Inflammatory macrophage treated with lipopolysaccharide for 1 hour (primary cell): ENCODE measurements around the gene SNX24.
"Not testable (repeated sequence)": the region's sequence is repeated elsewhere in the genome, so short reads cannot be mapped to it uniquely, and the experiment has no call there.

ENCODE experiments used
- DNase-seq, 2 donors: peaks; one replicate each; pipeline ENCODE4 v3.0.0-alpha.2; 2020 to 2022

Gene SNX24

DNA sequence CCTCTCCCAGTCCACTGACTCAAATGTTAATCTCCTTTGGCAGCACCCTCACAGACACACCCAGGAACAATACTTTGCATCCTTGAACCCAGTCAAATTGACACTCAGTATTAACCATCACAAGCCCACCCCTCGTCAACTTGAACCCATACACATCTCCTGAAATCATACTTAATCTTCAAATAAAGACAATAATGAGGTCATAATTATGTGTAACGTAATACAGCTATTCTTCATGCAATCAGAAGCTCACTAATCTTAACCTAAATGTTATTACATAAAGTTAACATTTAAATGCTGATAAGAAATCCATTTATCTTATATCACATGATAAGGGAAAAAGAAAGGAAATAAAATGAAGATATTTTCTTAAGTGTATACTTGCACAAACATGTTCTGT is 125.9 kb downstream of the SNX24 start:
- no peak for DNase-seq

DNA sequence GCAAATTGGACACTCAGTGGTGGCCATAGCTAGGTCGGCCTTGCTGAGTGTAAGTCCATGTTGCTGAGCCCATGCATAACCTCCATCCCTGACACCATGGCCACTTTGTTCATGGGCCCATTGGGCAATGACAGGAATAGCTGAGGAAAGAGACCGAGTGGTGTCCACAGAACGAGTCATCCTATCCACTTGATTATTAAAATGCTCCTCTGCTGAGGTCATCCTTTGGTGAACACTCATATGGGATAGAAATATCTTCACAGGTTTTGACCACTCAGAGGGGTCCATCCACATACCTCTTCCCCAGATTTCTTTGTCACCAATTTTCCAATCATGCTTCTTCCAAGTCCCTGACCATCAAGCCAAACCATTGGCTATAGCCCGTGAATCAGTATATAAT is 127.5 kb downstream of the SNX24 start:
- no peak for DNase-seq

DNA sequence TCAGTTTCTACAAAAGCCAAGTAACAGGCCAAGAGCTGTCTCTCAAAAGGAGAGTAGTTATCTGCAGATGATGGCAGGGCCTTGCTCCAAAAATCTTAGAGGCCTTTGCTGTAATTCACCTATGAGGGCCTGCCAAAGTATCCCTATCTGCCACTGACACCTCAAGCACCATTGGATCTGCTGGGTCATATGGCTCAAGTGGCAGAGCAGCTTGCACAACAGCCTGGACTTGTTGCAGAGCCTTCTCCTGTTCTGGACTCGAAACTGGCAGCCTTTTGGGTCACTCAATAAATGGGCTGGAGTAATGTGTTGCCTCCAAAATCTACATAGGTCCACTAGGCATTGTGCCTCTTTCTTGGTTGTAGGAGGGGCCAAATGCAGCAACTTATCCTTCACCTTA is 128.3 kb downstream of the SNX24 start:
- DNase-seq = not testable (repeated sequence)

DNA sequence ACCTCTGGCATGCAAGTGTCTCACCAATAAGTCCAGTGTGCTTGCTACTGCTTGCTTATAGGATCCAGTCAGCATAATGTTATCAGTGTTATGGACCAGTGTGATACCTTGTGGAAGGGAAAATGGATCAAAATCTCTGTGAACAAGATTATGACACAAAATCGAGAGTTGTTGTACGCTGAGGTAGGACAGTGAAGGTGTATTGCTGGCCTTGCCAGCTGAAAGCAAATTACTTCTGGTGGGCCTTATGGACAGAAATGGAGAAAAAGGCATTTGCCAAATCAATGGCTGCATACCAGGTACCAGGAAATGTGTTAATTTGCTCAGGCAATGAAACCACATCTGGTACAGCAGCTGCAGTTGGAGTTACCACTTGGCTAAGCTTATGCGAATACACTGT is 128.8 kb downstream of the SNX24 start:
- DNase-seq = not testable (repeated sequence)

DNA sequence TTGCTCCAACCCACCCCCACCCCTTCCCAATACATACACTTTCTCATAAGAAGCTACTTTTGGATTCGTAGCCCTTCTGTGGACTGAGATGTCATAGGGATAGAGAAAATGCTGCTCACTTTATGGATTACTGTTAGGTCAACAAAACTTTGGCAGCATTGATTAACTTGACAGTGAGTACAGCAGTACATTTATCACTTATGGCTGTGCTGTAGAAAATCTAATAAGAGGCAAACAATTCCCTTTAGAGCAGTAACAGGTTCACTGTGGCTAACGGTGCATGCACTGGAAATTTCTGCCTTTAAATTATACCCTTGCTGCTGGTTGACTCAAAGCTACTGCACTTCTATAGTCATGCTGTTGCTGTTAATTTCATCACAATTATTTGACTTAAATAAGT is 131.9 kb downstream of the SNX24 start:
- DNase-seq = no peak

DNA sequence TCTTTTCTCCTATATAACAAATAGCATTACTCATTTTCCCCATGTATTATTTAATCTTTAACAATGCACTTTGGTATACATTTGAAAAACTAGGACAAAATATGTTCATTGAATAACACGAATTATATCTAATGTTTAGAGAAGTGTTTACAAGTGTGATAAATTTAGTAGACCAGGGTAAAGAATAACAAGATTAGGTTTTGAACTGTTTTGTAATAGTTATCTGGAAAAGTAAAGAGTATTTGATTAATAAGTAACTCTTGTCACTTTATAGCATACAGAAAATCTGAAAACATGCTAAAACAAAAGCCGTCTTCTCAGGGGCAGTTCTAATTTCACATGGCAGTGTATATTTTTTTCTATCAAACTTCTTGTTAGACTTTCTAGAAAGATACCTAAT is 132.7 kb downstream of the SNX24 start:
- no peak for DNase-seq

DNA sequence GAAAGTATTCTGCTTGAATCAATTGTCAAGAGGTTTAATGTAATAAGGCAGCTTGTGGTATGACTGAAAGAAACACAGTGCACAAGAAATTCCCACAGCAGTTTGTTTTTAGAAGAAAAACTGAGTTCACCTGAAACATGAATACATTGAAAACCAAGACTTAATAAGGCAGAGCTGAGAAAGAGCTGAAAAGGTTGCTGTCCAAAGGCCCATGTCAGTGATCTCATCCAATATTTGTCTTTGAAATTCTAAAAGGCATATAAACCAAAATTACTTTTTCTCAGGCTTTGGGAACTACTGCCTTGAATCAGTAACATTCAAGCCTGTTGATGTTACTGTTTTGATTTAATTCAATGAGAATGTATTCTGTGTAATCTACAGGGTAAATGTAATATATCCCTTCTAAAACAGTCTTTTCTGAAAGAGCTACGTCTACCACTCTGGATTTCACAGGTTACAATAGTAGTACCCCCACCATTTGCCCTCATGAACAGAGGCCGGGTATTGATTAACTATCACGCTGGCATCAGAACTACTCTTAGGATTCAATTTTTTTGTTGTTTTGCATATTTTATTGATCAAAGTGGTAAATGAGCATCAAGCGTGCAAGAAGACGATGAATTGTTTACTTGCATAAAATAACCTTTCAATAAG is 133.4 kb downstream of the SNX24 start:
- DNase-seq = no peak

DNA sequence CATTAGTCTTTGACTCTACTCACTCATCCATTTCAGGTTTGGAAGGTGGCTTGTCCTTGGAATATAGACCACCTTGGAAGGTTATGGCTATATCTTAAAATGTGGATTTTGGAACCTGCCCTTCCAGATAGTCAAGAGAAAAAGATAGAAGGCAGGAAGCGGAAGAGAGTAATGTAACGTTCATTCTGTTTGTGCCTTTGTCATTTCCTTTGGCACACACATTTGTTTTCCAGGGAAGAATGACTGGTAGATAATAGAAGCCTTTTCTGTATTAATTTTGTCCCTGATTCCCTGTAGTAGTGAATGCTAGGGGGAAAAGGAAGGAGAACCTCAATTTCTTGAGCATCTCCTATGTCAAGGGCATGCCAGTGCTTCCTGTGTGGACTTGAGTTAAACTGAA is 136.4 kb downstream of the SNX24 start:
- DNase-seq = no peak

DNA sequence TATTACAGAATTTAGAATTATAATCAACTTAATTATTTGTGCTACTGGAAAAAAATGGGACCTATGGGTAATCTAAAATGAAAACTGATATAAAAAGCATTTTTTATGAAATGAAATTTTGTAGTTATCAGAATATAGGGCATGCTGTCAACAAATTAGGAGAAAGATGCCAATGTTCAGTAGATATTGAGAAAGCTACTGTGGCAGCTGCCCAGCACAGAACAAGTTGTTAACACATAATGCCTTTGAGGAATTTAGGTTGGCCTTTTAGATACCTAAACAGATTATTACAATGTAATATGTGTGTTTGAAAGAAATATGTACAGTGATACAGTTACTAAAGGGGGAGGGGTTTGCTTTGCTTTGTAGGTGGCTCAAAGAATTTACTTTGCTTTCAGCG is 137.0 kb downstream of the SNX24 start:
- DNase-seq = no peak

DNA sequence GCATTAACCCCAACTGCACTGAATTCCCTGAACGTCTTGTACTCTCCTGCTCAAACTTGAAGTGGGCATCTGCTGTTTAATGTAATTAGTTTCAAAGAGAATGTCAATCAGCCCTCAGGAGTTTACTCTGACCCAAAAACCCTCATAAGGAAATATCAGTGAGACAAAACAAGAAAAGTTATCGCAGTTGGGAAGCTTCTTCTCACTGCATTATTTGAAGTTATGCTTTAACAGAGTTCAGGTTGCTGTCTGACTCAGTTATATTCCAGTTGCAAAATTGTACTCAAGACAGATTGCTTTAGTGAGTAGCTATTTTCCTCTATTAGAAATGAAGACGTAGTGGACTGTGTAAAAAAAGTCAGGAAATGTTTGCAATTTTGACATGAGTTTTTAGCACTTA is 139.0 kb downstream of the SNX24 start:
- no peak for DNase-seq

DNA sequence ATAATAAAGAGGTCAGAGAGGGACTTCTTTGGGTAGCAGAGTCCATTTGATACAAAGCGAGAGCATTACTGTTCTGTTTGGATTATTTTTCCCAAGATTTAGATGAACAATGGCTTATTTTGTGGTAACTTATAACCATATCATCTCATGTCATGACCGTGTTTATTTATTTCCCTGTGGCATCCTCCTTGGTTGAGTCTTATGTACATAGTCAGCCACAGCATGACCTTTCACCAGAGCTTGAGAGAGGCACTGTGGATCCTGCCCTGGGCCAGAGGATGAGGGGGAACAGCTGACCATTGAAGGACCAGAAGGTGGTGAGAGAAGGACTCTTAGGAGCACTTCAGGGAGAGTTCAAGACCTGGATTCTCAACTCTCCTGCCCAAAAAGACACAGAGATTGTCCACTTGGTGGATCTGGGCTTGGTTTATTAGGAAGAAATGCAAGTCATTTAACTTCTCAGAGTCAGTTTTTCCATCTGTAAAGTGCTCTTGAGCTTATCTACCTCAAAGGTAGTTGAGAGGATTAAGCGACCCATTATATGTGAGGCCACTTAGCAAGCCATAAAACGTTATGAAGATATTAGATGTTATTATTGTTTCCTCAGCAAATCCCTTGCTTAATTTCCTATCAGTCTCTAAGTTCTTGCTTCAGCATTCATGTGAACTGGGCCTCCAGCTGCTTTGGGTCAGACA is 139.7 kb downstream of the SNX24 start:
- DNase-seq = no peak

DNA sequence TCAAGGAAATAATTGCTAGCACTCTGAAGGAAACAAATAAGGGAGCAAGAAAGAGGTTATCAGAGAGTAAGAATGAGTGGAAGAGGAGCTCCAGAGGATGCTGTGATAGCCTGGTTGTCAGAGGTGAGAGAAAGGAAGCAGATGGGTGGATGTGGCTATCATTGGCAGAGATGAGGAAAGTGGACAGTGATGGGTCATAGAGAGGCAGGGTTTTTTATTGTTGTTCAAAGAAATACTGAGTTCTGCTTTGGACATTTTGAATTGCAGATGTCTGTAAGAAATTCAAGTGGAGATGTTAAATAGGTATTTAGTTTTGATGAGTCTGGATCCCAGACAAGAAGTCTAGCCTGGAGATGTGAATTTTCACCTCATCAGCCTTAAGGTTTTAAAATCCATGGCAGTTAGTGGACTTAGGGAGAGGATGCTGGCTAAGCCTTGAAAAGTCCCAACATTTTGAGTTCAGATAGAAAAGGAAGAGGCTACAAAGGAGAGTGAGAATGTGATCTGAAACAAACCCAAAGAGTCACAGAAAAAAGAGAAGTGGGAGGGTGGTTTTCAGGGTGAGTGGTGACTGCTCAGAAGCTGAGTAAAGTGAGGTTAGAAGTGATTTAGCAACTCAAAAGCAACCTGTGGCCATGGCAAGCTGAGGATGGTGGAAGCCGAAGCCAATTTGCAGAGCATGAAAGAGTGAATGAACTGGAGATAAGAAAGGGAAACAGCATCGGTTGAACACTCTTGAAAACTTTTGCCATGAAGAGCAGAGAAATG is 140.7 kb downstream of the SNX24 start:
- DNase-seq = no peak

DNA sequence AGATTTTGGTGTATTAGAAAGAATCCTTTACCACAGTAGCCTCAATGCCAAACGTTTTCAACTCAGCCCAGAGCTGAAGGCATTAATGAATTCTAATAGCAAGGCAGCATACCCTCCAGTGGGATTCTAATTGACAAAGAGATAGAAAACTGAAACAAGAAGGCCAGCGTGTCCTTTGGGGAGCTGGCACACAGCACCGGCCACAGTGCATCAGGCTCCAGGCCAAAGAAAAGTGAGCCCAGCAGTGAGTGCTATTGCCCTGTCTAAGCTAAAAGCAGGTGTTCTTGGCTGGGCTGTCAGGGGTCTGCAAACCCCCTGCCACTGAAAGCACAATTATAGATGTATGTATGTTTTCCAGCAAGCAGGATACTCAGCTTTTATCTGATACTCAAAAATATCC is 150.7 kb downstream of the SNX24 start:
- DNase-seq = no peak

DNA sequence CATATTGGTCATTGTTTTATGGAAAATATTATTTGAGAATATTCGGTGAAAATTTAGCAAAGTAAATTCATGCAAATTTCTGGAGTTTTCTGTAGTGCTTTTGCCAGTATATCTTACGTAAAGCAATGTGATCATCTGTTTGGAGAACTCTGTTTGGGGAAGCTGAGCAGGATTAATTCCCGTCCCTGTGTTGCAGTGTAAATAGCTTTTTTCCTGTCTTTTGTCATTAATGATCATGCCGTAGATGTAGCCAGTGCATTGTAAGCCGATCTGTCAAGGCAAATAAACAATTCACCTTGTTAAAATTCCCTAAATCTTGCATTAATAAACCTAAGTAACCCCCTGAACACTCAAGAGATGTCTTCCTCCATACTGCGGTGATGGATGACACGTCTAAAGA is 151.9 kb downstream of the SNX24 start:
- peak in 1 of 2 donors; percentile 16 for DNase-seq

DNA sequence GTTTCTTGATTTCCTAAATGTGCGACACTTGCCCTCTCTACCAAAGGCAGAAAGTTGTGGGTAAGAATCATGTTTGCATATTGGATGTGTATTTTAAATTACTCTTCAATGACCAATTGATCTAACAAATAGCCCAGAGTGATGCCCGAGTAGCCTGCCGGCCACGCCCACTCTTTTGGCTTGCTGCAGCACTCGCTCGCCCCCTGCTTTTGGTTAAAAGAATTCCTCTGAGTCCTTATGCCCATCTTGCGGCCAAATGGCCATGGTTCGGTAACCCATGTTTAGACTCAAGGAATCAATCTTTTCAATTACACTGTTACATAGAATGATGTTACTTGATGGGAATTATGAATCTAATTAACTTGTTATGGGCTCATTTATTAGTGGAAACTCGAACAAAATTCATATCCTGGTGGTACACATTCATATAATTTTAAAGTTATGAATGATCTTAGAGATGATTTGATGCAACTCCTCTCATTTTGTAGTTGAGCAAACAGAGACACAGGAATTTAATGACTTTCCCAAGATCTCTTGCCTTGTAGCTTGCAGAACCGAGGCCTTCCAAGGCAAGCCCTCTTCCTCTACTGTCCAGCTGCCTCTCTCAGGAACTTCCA is 154.6 kb downstream of the SNX24 start:
- DNase-seq = peak; percentile 36 to 44

DNA sequence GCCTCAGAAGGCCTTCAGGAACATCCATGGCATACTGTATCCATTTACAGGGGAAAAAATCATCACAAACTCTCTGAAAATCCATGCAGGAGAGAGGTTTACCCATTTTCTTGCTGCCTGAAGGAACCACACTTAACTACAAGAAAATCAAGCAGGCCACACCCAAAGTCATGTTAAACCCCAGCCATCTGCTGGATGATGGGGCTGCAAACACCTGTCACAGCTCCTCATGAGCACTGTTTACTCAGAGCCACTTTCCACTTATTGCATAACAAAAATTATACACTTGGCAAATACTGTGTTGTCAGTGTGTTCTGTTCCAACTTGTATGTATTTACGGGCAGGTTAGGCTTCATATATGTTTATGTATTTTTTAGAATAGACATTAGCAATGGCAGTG is 155.3 kb downstream of the SNX24 start:
- no peak for DNase-seq

DNA sequence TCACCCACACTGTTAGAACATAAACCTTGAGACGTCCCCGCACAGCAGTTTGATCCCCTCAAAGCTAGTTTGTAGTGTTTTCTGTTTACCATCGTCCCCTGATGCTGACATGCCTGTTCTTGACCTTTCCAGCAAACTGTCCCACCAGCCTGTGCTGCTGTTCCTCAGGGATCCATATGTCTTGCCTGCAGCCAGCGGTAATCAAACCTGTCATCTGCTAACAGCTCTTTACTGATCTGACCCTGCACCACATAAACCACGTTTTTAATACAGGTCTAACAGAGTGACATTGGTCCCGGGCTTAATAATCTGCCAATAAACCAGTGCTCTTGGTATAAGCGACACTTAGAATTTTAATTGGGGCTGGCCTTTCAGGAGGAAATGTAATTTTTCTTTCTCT is 156.4 kb downstream of the SNX24 start:
- no peak for DNase-seq

DNA sequence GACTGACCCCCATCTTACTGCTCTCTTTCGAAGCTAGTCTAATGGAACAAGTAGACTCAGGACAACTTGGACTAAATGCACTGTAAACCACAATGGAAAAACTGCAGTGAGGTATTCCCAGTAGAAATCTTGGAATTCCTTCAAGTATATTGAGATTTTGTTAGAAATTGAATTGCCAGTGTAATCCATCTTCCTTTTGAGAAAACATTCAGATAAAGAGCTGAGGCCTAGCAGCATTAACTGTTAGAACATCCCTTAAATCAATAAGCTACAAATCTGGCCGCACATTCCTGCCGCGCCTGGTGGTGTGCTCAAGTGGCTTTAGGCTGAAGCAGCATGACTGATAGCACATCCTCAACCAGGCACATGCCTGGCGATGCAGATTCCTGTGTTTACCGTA is 161.8 kb downstream of the SNX24 start:
- no peak for DNase-seq

DNA sequence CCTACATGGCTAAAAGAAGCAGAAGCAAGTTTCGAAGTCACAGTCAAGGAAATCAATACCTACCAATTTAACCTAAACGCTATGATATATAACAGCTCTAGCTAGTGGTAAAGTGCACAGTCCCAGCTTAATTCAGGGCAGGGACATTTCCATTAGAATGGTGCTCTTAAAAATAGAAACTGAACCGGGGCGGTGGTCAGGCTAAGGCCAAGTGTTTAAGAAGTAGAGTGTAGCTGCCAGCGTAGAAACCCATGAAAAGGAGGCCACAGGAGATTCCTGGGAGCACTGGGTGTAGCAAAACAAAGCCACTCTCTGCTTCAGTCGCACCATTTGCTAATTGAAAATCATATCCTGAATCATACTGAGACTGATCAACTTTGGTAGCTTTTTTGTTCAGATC is 162.3 kb downstream of the SNX24 start:
- DNase-seq = no peak

DNA sequence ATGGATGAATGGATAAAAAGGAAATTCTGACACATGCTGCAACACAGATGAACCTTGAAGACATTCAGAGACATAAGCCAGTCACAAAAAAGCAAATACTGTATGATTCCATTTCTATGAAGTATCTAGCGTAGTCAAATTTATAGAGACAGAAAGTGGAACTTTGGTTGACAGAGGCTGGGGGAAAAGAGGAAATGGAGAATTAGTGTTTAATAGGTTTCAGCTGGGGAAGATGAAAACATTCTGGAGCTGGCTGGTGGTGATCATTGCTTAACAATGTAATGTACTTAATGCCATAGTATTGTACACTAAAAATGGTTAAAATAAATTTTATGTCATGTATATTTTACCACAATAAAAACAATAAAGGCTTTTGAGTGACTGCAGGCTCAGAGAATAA is 166.9 kb downstream of the SNX24 start:
- no peak for DNase-seq

DNA sequence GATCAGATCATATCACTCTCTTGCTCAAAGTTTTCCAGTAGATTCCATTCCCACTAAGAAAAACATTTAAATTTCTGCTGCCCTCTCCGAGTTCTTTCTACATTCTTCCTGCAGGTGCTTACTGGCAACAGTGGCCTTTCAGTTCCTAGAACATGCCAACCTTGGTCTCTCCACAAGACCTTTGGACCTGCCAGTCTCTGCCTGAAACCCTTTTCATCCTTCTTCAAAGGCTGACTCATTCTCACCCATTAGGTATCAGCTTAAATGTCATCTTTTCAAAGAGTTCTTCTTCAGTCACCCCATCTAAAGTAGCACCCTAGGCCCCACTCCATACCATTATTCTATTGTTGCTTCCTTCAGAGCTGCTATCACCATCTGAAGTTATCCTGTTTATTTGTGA is 169.3 kb downstream of the SNX24 start:
- DNase-seq = no peak

DNA sequence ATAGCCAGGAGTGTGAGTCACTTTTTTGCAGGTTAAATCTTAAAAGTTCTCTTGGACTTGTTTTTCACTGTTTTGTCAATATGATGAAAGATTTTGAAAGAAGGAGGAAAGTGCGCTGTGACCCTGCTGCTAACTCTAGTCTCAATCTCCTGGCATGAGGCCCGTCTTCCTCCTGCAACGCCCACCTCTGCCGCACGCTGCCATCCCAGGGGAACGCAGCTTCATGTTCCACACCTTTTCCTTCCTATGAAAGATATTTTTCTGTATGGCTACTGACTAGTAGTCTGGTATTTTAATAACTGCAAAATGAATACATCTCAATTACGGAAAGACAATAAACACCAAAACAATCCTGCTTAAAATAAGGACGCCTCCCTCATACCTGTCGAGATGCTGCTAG is 182.8 kb downstream of the SNX24 start:
- DNase-seq = no peak

DNA sequence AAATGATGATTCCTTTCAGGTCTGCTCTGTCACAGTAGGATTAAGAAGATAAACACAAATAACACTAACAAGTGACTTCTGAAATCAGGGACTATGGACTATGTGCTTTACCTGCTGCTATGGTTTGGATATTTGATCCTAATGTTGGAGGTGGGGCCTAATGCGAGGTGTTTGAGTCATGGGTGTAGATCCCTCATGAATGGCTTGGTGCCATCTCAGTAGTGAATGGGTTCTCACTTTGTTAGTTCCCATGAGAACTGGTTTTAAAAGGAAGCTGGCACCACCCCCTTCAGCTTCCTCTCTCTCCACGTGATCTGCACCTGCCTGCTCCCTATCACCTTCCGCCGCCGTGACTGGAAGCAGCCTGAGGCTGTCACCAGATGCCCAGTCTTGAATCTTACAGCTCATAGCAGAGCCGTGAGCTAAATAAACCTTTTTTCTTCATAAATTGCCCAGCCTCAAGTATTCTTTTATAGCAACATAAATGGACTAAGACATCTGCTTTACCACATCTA is 187.8 kb downstream of the SNX24 start:
- DNase-seq = no peak
